GM18519 (cell line): Measurements from ENCODE around the gene FAAP100.

ENCODE experiments used
- ATAC-seq: cut with Tn5 transposase; IDR thresholded peaks from one replicate; pipeline ENCODE4 v1.9.1; 2021; ENCODE audit warnings: mild to moderate bottlenecking, moderate library complexity; ENCODE audit not compliant: unreplicated experiment, low FRiP score

Gene FAAP100

DNA sequence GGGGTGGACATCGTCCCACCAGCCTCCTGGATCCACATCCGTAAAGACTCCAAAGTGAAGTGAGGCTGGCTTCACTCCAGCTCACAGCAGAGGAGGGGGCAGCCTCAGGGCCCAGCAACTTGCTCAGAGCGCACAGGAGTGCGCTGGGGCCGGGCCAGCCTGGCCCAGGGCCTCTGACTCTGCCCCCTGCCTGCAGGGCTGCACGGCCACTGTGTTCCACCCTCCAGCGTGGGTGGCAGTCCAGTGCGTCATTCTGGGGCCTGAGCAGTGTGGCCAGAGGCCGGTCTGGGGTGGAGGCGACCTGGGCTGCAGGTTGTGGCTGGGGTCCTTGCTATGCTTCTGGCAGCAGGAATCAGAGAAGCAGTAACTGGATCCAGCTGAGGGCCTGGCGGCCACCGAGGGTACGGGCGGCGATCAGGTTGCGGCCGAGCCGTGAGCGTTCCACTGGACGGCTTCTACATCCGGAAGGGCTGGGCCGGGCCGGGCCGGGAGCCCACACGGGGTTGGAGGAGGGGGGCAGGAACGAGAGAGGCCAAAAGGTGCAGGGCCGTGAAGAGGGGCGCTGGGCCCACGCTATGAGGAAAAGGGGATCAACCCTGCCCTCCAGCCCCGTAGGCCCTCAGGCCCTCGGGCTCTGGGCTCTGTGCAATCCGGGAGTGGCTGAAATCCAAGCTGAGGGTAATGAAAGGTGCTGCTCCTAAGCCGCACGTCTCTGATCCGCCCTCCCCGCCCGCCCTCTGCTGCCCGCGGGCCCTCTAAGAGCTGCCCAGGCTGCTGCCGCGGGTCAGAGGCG, 24.4 kb downstream of the FAAP100 start, which contains the start of gene FSCN2:
Gene FSCN2 (plus strand): TSS at position 787 of the 793 bp plus-strand sequence. CDS start 155 bp downstream, outside the sequence.
- ATAC-seq: no peak

- ATAC-seq: no peak
Observed at GRCh38 chr17:81526662-81527571, 25.2 kb downstream of the FAAP100 start.

GRCh38 chr17:81524865-81525159, 27.3 kb downstream of the FAAP100 start:
- no peak for ATAC-seq

GRCh38 chr17:81524039-81524864, 27.9 kb downstream of the FAAP100 start:
- ATAC-seq: no peak

GRCh38 chr17:81523402-81524038, 28.6 kb downstream of the FAAP100 start:
- no peak for ATAC-seq

- ATAC-seq: no peak
Observed at GRCh38 chr17:81522491-81523401, 29.4 kb downstream of the FAAP100 start.

DNA sequence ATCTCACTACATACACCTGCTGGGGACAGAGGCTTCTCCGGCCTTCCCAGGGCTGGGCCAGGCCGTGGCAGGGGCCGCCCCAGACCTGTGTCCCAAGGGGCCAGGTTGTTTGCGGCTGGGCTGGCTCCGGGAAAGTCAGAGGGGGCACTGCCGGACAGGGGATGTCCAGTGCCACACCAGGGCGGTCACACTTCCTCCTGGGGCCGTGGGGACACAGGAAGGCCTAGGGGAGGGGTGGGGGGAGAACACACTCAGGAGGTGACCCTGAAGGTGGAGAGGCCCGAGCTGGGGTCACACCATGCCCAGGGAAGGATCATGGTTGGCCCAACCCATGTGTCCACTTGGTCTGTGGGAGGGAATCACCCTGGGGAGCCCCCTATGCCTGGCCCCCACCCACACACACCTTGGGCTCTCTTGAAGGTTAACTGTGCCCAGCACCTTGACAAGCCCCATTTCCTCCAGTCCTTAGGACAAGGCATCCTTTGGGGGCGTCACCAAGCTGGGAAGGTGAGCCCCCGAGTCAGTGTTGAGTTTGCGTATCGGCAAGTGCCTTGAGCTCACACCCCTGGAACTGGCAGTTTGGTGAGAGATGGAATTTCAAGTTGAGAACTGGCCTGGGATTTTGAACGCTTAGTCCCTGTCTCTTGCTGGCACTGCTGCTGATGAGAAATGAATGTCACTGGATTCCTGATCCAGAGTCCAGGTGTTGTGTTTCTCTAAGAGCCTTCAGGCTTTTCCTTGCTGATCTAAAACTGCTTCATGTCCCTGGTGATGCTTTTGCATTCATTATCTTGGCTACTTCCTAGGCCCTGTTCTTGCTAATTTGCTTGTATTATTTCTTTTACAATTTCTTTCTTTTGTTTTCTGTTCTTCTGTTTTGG, 31.9 kb downstream of the FAAP100 start:
- ATAC-seq: no peak

- no peak for ATAC-seq
Observed at GRCh38 chr17:81519284-81520020, 32.7 kb downstream of the FAAP100 start.

- ATAC-seq: no peak
Observed at GRCh38 chr17:81518785-81519283, 33.3 kb downstream of the FAAP100 start.

DNA sequence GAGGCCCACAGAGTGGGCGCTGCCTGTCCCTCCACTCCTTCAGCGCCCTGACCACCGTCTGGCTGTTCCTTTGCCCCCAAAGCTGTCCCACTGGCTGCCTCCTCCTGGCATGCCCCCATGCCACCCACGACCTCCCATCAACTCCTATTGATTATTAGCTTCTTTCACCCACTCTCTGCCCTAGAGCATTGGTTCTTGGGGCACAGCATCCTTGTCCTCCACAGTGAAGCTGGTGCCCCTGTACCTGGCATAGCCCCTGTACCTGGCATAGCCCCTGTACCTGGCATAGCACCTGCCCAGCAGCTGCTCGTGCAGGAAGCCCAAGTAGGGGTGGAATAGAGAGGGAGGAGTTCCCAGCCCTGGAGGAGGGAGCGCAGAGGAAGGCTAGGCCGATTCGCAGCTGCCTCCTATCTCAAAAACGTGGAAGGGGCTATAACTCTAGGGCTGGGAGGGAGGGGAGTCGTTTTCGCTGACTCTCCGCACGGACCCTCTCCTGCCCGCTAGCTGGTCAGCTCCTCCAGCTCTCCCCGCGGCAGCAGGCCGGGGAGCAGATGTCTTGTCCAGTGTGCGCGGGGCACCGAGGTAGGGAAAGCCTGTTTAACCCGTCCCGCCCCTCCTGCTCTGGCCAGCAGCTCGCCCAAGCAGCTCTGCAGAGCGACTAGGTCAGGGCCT, 33.9 kb downstream of the FAAP100 start:
- no peak for ATAC-seq

DNA sequence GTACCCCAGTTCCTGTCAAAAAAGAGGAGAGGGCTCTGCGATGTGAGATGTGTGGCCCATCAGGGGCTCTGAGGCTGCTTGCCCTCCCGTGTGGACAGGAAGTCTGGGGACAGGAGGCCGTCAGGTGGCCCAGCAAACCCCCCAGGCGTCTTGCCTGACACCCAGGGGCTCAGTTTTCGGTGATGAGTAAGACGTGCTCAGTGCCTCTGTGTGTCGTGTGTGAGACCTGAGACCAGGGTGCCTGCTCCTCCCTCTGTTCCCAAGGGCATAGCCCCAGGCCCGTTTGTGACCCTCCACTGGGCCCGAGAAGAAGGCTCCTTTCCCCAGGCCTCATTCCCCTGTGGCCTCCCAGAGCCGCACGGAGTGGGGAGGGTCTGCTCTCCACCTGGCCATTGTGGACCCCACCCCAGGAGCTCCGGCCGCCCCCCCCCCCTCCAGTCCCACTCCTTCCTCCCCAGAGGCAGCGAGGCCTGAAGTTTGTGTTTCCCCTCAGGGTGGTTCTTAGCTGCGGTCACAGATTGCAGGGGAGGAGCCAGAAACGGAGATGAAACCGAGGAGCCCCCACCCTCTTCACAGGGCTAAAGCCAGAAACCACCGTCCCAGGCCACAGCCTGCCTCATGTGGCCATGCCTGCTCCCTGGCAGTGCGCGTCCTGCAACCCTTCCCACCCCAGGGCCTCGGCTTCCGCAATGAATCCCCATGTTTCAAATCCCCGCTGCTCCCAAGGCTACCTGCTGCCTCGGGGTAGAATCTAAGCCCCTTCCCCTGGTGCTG, 34.6 kb downstream of the FAAP100 start:
- no peak for ATAC-seq

DNA sequence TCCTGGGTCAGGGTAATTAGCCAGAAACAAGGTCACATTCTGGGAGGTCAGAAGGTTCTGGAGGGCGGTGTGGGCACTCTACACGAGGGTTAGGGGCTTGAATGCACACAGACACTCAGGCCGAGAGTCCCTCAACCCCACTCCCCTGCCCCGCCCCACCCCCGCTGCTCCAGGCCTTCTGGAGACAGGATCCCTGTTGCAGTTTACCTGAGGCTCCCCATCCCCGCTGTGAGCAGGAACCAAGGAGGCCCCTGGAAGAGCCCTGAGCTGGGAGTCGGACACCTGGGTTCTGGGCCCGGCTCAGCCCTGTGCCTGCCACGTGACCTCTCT, 35.2 kb downstream of the FAAP100 start:
- no peak for ATAC-seq

DNA sequence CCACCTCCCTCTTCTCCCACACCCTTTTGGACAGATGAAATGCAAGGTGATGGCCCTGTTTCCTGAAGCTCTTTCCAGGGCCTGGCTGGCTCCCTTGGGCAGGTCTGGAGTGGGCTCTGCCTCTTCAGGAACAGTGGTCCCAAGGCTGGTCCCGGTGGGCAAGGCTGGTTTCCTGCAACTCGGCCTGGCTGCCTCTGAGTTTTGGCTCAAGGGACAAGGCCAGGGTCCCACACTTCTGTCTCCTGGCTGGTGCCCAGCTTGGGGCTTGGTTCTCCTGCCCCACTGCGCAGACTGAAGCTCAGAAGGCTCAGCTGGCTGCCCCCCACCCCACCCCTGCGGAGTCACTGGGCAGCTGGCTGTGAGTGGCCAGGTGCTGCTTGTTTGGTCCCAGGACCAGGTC, 35.7 kb downstream of the FAAP100 start:
- ATAC-seq: no peak

DNA sequence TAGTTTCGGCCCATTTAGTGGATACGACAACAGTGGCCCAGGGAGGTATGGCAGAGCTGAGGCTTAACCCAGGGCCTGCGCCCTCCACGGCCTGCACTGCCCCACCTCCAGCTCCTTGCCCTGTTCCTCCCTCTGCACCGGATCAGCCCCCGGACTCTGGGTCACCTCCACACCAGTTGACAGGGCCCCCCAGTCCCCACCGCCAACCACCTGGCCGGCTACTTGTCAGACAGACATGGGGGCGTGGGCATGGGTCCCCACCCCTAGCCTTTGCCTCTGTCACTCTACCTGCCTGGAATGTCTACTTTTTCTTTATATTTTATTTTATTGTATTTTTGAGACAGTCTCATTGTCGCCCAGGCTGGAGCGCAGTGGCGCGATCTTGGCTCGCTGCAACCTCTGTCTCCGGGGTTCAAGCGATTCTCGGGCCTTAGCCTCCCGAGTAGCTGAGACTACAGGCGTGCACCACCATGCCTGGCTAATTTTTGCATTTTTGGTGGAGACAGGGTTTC, 36.6 kb downstream of the FAAP100 start:
- ATAC-seq: no peak

GRCh38 chr17:81514739-81515529, 37.2 kb downstream of the FAAP100 start:
- no peak for ATAC-seq

DNA sequence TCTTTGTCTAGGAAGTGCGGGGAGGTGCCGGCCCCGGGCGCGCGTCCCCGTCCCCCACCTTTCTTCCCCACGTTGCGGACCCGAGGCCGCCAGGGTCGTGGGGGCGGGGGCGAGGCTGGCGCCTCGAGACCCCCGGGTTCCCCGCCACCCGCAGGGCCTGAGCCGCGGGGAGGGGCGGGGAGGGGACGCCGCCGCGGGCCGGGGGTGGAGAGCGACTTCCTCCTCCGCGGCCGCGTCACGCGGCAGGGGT, 37.7 kb downstream of the FAAP100 start:
- ATAC-seq: no peak
